Lower leg skin (tissue), 4 donors: Measurements from ENCODE around the gene ARID1B. TPM values are rescaled to one million over a fixed set of nuclear protein-coding genes. Genes with fewer than 3 reads are reported as not detected.

ENCODE experiments used
- DNase-seq, 2 donors: peaks; one replicate each; pipeline ENCODE4 v3.0.0-alpha.2; 2019; ENCODE audit warnings: low spot score in 2 of 2
- H3K4me3 ChIP-seq: fragments of 200-600 bp; sonication (generic); 2 replicates; pipeline ENCODE4 v1.5.1; 2017; ENCODE audit warnings: mild to moderate bottlenecking, low read depth; ENCODE audit not compliant: poor library complexity, severe bottlenecking
- POLR2A ChIP-seq, 2 donors: fragments of 450-650 bp; IDR thresholded peaks; one replicate each; pipeline ENCODE4 v1.6.1; 2016 to 2017; ENCODE audit warnings: antibody characterized with exemption in 2 of 2, mild to moderate bottlenecking in 1 of 2, moderate library complexity in 1 of 2
- WGBS, 2 donors: methylation state at CpG; one replicate each; pipeline ENCODE4 v1.1.5; 2018; 5-methylcytosine and 5-hydroxymethylcytosine counted together
- intact Hi-C: fragments of 100-400 bp; cut with DNase I; formaldehyde crosslinking; loops from one replicate; pipeline ENCODE4 v1.15.0; 2023; ENCODE audit warnings: low total_unique reads
- total RNA-seq, 4 donors: library from RNA; depleted of rRNA; stranded (reverse); fragments of >200 nt; gene quantifications; one replicate each; pipeline ENCODE4 v1.1.0, GENCODE V29; 2016
- TF ChIP-seq, protein P1 (sequence below), 3 donors: fragments of 450-650 bp; IDR thresholded peaks; one replicate each; pipeline ENCODE4 v1.5.1; 2016; ENCODE audit warnings: antibody characterized with exemption in 3 of 3, mild to moderate bottlenecking in 3 of 3, moderate library complexity in 2 of 3

ARID1B gene
- total RNA-seq, 4 donors from 2014 or later, result 87.3 to 132 (median 102) TPM

DNA sequence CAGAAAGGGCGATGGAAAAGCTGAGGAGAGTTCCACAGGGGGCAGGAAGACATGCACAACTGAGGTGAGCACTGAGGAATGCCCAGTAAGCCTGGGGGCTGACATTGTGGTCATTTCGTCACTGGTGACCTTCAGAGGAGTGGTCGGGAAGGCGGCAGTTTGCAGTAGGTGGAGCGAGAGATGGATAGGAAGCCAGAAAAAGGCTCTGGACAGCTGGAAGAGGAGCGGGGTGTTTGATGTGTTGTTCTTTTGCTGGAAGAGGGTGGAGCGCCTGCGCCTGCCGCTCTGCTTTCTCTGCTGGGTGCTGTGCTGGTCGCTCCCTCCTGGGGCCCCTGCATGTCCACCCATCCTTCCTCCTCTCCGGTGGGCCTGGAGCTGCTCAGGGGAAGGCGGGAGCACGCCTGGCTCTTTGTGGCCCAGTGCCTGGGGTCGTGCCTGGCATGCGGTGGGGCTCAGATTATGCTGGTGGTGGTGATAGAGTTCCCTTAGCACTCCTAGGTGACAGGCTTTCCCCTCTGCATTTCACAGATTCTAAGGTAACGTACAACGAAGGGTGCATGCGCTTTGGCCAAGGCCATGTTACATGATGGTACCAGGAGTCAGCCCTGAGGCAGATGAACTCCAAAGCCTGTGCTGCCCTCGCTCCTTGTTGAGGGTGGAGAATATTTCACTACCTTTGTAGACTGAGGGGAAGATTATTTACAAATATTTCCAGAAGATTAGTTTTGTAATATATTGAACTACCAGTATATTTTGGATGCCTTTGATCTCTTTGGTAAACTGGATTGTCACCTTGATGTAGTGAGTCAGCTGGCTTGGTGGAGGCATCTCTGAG is 20.9 kb downstream of the ARID1B start:
- no peak overlapping the region for H3K4me3 ChIP-seq
- DNase-seq, result no peak
- intact Hi-C loops, result no loop called here
- 92 to 96% methylated on average over 19 of the region's 19 CpGs for WGBS, 2 donors
- TF ChIP-seq POLR2A (IDR thresholded peaks at IDR 0.05), result no peak
- TF ChIP-seq, protein P1, sequence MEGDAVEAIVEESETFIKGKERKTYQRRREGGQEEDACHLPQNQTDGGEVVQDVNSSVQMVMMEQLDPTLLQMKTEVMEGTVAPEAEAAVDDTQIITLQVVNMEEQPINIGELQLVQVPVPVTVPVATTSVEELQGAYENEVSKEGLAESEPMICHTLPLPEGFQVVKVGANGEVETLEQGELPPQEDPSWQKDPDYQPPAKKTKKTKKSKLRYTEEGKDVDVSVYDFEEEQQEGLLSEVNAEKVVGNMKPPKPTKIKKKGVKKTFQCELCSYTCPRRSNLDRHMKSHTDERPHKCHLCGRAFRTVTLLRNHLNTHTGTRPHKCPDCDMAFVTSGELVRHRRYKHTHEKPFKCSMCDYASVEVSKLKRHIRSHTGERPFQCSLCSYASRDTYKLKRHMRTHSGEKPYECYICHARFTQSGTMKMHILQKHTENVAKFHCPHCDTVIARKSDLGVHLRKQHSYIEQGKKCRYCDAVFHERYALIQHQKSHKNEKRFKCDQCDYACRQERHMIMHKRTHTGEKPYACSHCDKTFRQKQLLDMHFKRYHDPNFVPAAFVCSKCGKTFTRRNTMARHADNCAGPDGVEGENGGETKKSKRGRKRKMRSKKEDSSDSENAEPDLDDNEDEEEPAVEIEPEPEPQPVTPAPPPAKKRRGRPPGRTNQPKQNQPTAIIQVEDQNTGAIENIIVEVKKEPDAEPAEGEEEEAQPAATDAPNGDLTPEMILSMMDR (IDR thresholded peaks at IDR 0.05), result no peak

DNA sequence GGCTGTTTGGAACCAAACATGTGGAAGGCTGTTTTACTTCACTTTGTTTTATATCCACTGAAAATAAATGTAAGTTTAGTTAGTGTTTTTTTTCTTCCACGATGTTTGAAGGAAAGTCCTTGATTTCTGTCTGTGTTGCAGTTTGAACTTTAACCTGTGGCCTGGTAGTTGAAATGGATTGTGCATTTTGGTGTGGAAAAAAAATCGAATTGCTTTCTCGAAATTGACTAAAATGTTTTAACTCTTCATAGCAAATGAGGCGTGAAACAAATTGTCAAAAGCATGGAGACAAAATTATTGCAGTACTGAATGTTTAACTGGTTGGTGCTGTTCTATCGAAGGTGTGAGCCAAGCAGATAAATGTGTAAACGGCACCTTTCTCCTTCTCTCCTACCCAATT is 24.5 kb downstream of the ARID1B start:
- no peak for TF ChIP-seq POLR2A (IDR thresholded peaks at IDR 0.05)
- TF ChIP-seq, protein P1 (IDR thresholded peaks at IDR 0.05), result no peak
- DNase-seq, result no peak
- intact Hi-C loops, result no loop called here
- H3K4me3 ChIP-seq, result no peak overlapping the region
- WGBS, 2 donors, result 50 to 56% methylated on average over 6 of the region's 6 CpGs

DNA sequence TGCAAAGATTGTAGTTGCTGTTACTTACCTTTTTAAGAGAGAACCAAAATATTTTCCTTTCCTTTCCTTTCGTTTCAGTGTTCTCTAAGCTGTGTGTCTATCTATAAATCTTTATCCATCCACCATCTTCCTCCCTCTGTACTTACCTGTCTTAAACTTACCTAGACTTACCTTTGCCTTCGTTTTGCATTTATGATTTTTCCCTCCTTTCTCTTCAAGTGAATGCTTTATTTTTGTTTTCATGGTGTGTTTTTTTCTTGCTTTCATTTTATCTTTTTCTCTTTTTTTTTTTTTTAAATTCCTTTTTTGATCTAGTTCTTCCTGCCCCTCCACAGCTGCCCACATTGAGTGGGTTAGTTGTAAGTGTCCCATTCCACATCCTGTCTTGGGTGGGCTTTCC is 26.2 kb downstream of the ARID1B start:
- no peak overlapping the region for H3K4me3 ChIP-seq
- TF ChIP-seq, protein P1 (IDR thresholded peaks at IDR 0.05), result no peak
- TF ChIP-seq POLR2A (IDR thresholded peaks at IDR 0.05), result no peak
- intact Hi-C loops, result no loop called here
- 69% methylated on average over 2 of the region's 2 CpGs for WGBS, 2 donors
- no peak for DNase-seq

DNA sequence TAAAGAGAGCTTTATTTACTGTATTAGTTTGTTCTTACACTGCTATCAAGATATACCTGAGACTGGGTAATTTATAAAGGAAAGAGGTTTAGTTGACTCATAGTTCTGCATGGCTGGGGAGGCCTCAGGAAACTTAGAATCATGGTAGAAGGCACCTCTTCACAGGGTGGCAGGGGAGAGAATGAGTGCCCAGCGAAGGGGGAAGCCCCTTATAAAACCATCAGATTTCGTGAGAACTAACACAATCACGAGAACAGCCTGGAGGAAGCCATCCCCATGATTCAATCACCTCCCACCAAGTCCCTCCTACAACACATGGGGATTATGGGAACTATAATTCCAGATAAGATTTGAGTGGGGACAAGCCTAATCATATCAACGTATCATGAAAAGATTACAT is 27.2 kb downstream of the ARID1B start:
- no peak for TF ChIP-seq POLR2A (IDR thresholded peaks at IDR 0.05)
- TF ChIP-seq, protein P1 (IDR thresholded peaks at IDR 0.05), result no peak
- 98% methylated on average over 4 of the region's 4 CpGs for WGBS, 2 donors
- intact Hi-C loops, result no loop called here
- no peak for DNase-seq
- H3K4me3 ChIP-seq, result no peak overlapping the region

DNA sequence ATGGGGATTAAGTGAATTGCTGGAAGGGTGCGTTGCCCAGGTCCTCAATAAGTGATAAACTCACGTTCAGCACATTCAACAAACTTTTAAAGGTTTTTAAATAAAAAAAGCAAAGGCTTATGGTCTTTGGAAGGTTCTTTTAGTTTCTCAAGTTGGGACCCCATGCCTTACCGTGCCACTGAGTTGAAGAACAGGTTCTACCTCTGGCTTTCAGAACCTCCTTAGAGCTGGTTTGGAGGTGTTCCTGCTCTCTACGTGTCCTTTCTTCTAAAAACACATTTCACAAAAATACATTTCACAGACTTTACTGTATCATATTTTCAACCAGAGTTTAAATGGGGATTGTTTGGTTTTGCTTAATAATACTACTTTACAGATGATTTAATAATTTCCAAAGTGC is 29.0 kb downstream of the ARID1B start:
- WGBS, 2 donors, result 72 to 76% methylated on average over 4 of the region's 4 CpGs
- intact Hi-C loops, result no loop called here
- DNase-seq, result no peak
- no peak overlapping the region for H3K4me3 ChIP-seq
- no peak for TF ChIP-seq POLR2A (IDR thresholded peaks at IDR 0.05)
- TF ChIP-seq, protein P1 (IDR thresholded peaks at IDR 0.05), result no peak

DNA sequence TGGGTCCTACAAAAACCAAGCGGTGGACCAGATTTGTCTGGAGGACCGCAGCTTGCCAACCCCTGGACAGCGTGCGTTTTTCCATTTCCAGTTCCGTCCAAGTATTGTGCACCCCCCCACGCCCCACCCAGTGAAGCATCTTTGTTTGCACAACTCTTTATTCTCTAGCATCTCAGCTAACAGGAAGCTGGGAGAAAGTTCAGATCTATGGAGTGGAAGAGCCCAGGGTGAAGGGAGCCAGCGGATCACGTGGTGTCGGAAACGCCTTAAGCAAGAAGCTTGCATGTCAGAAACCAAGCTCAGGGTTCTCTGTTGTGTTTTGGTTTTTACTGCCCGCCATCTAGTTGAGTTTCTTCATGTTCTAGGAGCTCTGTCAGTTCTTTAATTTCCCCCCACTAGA is 29.9 kb downstream of the ARID1B start:
- DNase-seq, result no peak
- whole genome bisulfite sequencing, 2 donors, result 74 to 85% methylated on average over 11 of the region's 11 CpGs

More for the DNA sequence above, 29.9 kb downstream of the ARID1B start:
- TF ChIP-seq, protein P1 (IDR thresholded peaks at IDR 0.05), result no peak
- TF ChIP-seq POLR2A (IDR thresholded peaks at IDR 0.05), result no peak
- intact Hi-C loops, result no loop called here
- H3K4me3 ChIP-seq, result no peak overlapping the region
